ENCODE data around the gene FBRSL1. TPM values are rescaled to one million over a fixed set of nuclear protein-coding genes. Genes with fewer than 3 reads are reported as not detected.

FBRSL1 gene
- total and polyA plus RNA-seq, 8 donors, result 31.1 to 62.5 (median 44.2) TPM

DNA sequence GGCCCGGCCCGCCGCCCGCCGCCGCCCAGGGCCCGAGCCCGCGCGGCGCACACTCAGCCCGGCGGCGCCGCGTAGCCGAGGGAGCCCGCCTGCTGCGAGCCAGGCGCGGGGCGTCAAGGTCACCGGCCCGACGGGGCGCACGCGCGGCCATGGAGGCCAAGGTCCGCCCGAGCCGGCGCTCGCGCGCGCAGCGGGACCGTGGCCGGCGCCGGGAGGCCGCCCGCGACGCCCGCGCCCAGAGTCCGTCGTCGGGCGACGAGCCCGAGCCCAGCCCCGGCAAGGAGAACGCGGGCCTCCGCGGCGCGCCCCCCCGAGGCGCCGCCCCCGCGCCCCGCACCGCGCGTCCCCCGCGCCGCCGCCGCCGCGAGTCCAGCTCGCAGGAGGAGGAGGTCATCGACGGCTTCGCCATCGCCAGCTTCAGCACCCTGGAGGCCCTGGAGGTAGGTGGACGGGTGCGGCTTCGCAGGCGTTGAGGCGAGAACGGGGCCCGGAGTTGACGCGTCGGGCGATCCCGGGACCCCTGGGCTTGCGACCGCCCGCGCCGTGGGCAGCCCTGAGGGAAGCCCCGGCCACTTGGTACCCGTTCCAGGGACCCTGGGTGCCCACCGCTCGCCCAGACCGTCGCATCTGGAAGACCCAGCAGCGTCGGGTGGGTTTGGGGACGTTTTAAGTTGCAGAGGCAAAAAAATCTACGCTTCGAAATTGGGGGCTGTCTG is 629 bp downstream of the FBRSL1 start:
- no peak for ATAC-seq
- Histone ChIP-seq H3K4me1 (peaks cover 23 to 42% (median 25%) of the 10 kb centered on the region in 3 donors), H3K27ac (peak overlapping the region; percentile 63 to 73 (median 69)), H3K27me3 (no peaks in the 10 kb centered on the region), H3K36me3 (no peaks in the 10 kb centered on the region), H3K4me3 (peak overlapping the region; percentile 55 to 66 (median 60)), H3K9me3 (no peaks in the 10 kb centered on the region)
- intact Hi-C loops (cut with DNase I), result no loop called here
- TF ChIP-seq, protein P1, sequence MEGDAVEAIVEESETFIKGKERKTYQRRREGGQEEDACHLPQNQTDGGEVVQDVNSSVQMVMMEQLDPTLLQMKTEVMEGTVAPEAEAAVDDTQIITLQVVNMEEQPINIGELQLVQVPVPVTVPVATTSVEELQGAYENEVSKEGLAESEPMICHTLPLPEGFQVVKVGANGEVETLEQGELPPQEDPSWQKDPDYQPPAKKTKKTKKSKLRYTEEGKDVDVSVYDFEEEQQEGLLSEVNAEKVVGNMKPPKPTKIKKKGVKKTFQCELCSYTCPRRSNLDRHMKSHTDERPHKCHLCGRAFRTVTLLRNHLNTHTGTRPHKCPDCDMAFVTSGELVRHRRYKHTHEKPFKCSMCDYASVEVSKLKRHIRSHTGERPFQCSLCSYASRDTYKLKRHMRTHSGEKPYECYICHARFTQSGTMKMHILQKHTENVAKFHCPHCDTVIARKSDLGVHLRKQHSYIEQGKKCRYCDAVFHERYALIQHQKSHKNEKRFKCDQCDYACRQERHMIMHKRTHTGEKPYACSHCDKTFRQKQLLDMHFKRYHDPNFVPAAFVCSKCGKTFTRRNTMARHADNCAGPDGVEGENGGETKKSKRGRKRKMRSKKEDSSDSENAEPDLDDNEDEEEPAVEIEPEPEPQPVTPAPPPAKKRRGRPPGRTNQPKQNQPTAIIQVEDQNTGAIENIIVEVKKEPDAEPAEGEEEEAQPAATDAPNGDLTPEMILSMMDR (IDR thresholded peaks at IDR 0.05), result no peak
- DNase-seq, result peak in 3 of 6 donors; percentile 58 to 84 (median 72)
- WGBS, 2 donors, result 0 to 1% methylated on average over 28 to 110 of the region's 110 CpGs
- no peak for FAIRE-seq

DNA sequence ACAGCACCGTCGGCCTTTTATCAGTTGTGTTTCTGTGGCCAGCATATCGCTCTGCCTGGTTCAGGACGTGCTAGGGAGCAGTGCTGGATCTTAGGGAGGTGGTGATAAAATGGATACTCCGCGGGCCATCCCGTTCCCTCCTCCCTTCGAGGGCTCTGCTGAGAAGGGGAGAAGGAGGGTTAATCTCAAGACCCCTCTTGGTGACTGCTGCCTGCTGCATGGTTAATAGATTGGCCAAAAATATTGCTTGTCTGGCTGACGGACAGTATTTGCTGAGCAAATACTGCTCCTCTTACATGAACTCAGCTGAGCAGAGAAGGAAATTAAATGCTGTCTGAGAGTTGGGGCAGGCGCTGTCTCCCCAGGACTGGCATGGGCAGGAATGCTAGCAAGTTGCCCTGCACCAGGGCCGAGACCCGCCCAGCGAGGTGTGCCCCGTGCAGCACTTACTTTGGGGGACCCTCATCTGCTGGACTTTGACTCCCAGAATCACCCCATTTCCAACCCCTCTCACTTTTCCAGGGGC is 1.2 kb downstream of the FBRSL1 start:
- Histone ChIP-seq H3K4me3 (peak overlapping the region; percentile 55 to 66 (median 60)), H3K4me1 (peaks cover 29 to 49% (median 31%) of the 10 kb centered on the region in 3 donors), H3K27me3 (no peaks in the 10 kb centered on the region), H3K9me3 (no peaks in the 10 kb centered on the region), H3K27ac (peak overlapping the region; percentile 63 to 73 (median 69)), H3K36me3 (no peaks in the 10 kb centered on the region)
- WGBS, 2 donors, result 4 to 6% methylated on average over 14 of the region's 14 CpGs
- ATAC-seq (peak in 2 of 4 donors; percentile 15 to 22), FAIRE-seq (no peak), DNase-seq (peak in 3 of 6 donors; percentile 36 to 75 (median 41))
- intact Hi-C loops (cut with DNase I), result no loop called here
- TF ChIP-seq, protein P1 (IDR thresholded peaks at IDR 0.05), result no peak

DNA sequence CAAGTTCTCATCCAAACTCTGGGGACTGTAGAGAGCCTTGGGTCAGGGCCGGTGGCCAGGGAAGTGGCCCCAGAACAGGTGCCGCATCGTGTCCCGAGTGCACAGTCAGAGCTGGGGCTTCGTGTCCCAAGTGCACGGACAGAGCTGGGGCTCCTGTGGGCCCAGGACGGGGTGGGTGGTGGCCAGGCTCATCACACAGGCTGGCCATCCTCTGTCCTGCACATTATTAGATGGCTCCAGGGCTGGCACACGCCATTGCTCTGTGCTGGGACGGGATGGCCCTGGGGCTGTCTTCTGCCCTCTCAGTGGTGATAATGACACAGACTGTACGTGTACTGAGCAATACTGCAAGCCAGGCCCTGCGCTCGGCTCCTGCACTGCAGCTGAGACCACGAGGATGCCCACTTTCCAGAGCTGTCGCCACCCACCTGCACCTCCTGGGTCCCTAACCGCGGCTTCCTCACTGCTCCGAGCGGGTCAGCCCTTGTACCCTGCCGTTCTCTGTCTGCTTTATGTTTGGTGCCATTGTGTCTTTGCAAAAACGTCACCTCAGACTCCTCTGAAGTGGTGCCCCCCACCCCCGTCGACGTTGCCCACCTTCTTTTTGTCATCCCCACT is 1.9 kb downstream of the FBRSL1 start:
- H3K27me3 ChIP-seq, result no peaks in the 10 kb centered on the region
- H3K4me3 ChIP-seq, result peak overlapping the region in 3 of 4 donors; percentile 55 to 66 (median 59)
- WGBS, 2 donors, result 23 to 27% methylated on average over 23 of the region's 23 CpGs
- intact Hi-C loops (cut with DNase I), result no loop called here
- peaks cover 29 to 53% (median 32%) of the 10 kb centered on the region in 3 donors for H3K4me1 ChIP-seq
- H3K36me3 ChIP-seq, result no peaks in the 10 kb centered on the region
- peak overlapping the region in 1 of 4 donors; percentile 73 for H3K27ac ChIP-seq
- no peaks in the 10 kb centered on the region for H3K9me3 ChIP-seq
- FAIRE-seq, result no peak
- DNase-seq, result peak in 2 of 6 donors; percentile 53 to 85
- no peak for ATAC-seq
- TF ChIP-seq, protein P1 (IDR thresholded peaks at IDR 0.05), result no peak

DNA sequence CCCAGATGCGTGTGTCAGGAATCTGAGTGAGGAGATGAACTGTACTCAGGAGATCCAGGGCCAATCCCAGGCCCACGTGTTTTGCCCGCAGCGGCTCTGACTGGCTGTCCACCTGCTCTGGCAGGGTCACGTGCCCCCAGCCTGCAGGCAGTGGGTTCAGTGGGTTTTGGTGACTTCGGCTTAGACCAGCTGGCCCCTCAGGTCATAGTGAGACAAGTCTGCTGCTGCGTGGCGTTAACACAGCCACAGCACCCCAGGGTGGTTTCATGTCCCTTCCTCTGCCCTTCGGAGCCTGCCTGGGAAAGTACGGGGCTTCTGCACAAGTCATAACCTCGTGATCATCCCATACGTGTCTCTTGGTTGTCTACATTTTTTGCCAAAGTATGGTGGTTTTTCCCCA is 2.6 kb downstream of the FBRSL1 start:
- H3K27me3 ChIP-seq, result no peaks in the 10 kb centered on the region
- intact Hi-C loops (cut with DNase I), result no loop called here
- peak overlapping the region in 1 of 4 donors; percentile 66 for H3K4me3 ChIP-seq
- DNase-seq (peak in 2 of 6 donors; percentile 56 to 83), ATAC-seq (peak in 2 of 4 donors; percentile 4 to 10), FAIRE-seq (no peak)
- 27 to 33% methylated on average over 12 of the region's 12 CpGs for WGBS, 2 donors
- no peaks in the 10 kb centered on the region for H3K9me3 ChIP-seq
- H3K4me1 ChIP-seq, result peaks cover 34 to 57% (median 37%) of the 10 kb centered on the region in 3 donors
- no peaks in the 10 kb centered on the region for H3K36me3 ChIP-seq
- TF ChIP-seq, protein P1 (IDR thresholded peaks at IDR 0.05), result no peak
- H3K27ac ChIP-seq, result no peak overlapping the region

Measured in pancreas (tissue), 10 donors.